Activated CD4-positive, CD25-positive, alpha-beta regulatory T cell treated with anti-CD3 and anti-CD28 coated beads, Interleukin-2, amount 50 U/mL, for 16 hours (primary cell): ENCODE results near the gene CNTNAP1.

Experiments used
- DNase-seq: peaks from one replicate; pipeline ENCODE4 v3.0.0-alpha.2; 2020; ENCODE audit warnings: low read depth, low spot score

The CNTNAP1 gene

DNA sequence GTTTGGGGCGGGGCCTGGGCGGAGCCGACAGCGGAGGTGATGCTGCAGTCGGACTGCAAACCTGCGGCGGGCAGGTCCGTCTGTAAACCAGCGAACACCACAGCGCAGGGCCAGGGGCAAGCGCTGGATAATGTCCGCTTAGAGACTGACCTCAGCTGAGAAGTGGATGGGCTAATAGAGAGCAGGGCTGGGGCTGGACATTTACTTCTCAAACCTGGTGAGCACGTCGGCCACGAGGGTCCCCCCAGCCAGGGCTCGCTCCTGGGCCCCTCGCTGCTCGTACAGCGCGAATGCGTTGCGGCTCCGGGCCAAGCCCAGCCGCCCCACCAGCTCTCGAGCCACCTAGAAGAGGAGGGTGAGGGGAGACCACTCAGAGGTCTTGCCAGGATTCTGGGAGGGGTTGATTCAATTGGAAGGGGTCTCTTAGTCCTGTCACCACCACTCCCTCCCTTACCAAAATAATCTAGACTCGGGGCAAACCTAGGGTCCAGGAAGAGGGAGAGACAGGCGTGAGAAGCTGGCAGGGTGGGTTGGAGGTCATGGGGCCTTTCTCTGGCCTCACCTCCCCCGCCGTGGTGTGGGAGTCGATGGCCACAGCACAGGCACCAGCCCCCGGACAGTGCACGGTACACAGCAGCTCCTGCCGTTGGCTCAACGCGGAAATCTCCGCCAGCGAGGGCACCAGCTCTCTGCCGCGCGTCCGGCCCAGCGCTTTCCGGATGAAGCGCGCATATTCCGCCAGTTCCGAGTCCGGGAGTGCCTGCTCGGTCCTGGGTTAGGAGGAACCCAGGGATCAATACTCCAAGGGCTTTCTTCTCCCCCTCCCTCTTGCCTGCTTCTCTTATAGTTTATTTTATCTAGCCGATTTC, 11.3 kb upstream of the CNTNAP1 start:
- no peak for DNase-seq

DNA sequence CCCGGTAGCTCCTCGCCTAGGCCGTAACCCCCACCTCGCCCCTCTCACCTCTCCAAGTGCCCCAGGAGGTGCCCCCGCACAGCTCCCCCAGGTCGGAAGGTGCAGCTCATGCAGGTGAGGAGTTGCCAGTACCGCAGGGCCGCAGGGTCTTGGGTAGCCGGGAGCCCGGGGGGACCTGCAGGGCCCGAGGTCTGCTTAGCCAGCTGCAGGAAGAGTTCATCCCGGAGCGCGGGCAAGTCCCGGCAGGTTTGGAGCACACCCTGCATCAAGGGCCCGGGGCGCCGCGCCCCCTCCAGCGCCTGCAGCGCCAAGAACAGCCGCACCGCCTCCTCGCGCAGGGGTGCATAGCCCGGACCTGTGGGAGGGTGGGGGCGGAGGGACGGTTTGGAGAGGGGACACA, 10.3 kb upstream of the CNTNAP1 start:
- DNase-seq: no peak

DNA sequence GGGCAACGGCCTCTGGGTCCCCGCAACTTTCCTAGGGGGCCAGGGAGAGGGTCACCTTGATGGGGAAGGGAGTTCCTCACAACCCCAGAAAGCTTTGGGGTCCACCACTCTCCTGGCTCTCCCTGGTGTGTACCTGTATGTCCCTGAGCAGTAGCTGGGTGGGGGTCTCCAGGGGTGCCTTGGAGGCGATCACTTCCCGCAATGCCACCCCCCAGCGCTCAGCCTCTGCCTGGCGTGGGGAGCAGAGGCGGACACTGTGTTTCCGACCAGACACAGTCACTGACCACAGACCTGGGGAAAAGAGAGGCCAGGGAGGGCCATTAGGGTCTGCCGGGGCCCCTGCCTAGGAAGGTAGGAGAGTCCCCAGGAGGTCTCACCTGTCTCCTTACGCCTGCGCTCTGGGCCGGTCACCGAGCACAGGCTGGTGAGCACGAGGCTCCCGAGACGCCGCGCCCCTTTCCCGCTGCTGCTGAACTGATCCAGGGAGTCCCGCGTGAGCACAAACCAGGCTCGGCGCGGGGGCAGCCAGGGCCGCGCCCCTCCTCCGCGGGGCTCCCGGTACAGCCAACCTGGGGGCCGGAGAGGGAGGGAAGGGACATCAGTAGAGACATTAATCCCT, 9.0 kb upstream of the CNTNAP1 start:
- no peak for DNase-seq

DNA sequence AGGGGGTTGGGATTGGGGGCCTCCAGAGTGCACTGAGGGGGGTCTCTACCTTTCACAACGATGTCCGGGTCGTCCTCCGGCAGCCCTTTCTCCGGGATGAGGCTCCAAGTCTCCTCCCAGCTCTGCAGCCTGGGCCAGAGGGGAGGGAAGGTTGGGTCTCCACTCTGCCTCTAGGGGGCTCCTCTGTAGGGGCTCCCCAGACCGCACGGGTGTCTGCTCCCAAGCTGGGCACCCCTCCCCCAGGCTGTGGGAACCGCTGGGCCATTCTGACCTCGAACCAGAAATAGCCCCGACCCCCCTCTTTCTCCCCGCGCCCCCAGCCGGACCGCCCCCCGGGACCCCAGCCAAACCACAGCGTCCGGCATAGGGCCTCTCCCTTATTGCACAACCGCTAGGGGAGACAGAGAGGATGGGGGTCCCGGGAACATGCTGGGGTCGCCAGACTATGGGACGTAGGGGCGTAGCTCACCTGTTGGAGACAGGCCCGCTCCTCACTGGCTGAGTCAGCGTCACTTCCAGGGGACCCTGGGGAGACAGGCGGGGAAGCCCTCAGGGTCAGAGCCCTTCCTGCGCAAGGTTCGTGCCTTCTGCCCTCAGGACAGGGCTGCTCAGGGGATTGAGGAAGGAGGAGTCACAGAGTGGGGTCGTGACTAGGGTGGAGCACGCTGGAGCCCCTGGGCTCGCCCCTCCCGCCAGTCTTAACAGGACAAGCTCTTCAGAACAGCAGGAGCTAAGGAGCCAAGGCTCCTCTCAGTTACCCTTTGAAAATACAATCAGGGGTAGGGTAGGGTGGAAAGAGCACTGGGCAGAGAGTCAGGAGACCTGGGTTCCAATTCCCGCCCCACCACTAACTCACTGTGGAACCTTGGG, 8.2 kb upstream of the CNTNAP1 start:
- DNase-seq: no peak

DNA sequence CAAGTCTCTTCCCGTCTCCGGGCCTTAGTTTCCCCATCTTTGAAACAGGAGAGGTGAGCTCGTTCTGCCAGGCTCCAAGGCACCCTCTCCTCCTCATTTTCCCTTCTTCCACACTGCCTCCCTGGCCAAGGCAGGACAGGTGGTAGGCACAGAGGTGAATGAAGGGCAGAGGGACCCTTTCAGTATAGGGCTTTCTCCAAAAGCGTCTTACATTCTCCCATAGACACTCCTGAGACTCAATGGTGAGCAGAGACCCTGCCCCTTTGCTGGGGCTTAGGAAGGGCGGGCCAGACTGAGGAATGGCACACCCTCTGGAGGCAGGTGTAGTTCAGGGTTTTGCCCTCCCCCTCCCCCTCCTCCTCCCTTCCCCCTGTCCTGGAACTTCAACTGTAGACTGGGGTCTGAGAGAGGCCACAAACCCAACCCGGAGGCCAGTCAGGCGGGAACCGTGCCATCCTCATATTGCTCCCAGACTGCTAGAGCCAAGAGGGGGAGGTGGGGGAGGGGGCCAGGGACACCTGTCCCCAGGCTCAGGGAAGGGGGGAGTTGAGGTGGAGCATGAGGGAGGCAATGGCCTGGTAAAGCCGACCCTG, 7.5 kb upstream of the CNTNAP1 start:
- no peak for DNase-seq

DNA sequence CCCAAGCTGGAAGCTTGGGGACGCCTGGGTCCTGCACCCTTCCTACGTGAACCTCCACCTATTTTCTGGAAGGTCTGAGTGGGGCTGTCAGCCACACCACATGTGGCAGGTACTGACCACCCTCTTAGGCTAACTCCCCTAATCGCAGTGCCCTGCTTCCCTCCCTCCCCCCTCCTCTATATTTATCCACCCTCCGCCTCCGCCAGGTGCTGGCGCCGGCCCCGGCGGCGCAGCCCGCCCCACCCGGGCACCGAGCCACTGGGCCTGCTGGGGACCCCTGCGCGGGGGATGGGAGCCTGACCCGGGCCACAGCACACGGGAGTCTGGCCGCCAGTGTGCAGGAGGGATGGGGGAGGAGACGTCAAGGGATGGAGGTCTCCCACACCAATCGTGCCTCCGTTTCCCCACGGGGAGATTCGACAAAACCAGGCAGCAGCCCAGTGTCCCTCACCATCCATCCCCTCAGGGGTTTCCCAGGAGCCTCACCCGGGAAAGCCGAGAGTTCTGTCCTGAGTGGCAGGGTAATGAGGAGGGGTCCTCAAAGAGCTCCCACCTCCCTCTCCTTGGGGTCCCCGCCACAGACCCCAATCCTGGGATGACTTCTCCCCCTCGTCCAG, 6.9 kb upstream of the CNTNAP1 start:
- no peak for DNase-seq

DNA sequence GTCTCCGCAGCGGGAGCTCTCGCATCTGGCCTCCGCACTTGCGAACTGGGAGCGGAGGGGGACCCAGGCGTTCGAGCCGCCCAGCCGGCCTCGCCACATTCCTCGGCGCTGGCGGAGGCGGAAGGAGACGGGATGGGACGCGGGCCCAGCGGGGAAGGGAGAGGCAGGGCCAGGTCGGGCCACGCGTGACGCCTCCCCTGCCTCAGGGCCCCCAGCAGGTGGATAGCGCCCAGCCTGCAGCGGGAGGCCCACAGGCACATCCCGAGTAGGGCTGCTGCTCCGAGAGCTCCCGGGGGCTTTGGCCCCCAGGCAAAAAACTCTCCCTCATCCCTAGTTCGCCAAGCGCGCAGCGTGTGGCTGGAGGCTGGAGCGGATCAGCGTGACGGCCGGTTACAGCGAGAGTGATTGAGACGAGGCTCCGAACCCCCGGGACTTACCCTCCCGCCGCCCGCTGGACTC, 6.3 kb upstream of the CNTNAP1 start:
- DNase-seq: no peak

DNA sequence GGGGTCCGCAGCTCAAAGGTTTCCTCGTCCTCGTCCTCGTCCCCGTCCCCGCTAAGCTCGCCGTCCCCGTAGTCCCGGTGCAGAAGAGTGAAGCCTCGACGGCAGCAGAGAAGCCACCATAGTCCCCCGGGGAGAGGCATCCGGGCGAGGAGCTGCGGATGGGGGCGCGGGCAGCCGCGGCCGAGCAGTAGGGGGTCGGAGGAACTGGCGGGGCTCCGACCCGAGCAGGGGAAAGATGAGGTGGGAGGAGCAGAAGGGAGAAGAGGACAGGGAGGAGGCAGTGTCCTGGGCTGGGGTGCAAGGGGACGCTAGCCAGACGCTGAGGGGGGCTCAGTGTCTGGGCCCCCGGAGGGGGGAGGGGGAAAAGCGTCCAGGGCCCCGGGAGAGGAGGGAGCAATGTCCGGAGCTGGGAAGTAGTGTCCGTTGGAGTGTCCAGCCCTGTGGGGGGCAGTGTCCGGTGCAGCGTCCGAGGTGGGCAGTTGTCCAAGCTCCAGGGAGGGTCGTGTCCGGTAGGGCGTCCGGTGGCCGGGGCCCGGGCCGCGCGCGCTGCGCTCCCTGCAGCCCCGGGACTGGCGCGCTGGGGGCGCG, 5.8 kb upstream of the CNTNAP1 start, which contains the start of gene PLEKHH3:
TSS of gene PLEKHH3 (minus strand) at position 571 of the 588 bp plus-strand sequence. CDS start at position 140, 431 bp downstream.
- no peak for DNase-seq

DNA sequence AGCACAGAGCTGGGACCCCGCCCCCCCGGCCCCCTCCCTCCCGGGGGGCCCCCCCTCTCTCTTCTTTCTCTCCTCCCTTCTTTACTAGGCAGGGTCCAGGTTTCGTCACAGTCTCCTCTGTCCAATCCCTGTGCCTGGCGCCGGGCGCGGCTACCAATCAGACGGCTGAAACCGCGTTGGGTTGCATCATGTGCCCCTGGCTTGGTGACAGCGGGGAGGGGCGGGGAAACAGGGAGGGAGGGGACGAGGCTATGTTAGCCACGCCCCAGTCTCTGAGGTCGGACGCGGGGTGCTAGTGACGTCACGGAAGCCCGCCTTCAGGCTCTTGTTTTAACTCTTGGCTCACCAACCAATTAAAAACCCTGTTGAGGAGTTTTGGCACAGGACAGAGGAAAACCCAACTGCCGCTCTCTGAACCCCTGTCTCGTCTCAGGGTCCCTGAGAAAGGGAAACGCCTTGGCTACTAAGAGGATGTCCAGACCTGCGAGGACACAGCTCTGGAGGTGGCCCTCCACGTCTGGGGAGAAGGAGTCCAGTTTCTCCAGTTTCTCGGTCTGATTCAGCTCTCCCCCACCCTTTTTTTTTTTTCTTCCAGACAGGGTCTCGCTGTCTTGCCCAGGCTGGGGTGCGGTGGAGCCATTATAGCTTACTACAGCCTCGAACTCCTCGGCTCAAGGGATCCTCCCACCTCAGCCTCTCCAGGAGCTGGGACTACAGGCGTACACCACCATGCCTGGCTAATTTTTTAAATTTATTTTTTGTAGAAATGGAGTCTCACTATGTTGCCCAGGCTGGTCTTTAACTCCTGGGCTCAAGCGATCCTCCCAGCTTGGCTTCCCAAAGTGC, 5.1 kb upstream of the CNTNAP1 start:
- peak; percentile 98 for DNase-seq

DNA sequence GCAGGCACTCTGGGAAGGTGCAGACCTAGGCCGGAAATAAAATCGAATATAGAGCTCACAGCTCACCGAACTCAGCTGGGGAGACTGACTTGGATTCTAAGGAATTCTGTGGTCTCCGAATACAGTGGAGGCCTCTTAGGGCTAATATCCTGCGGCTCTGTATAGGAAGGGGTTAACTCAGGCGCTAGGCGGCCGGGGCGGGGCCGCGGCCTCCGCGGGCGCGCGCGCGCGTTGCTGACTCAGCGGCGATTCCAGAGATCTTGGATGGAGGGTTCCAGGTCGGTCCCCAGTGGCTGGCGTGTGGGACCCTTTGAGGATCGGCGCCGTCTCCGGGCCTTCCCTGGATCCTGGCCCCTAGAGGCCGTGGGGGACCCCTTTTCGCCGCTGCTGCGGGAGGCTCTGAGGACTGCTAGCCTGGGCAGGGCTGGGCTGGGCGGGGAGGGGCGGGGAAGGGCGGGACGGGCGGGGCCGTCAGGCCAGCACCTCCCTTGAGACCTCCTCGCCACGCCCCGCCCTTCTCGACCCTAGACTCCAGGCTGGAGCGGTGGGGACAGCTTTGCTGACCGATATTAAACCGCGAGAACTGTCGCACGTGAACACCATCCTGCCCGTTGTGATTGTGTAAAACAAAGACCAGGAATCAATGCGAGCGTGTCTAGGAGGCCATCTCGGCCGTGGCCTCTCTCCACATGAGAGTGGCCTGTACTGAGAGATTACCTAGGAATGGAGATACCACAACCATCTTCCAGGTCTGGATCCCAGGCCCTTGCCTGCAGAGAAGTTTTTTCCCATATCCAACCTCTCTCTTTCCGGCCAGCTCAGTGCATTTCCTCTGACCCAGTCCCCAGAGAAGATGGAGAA, 4.2 kb upstream of the CNTNAP1 start:
- peak; percentile 54 for DNase-seq

DNA sequence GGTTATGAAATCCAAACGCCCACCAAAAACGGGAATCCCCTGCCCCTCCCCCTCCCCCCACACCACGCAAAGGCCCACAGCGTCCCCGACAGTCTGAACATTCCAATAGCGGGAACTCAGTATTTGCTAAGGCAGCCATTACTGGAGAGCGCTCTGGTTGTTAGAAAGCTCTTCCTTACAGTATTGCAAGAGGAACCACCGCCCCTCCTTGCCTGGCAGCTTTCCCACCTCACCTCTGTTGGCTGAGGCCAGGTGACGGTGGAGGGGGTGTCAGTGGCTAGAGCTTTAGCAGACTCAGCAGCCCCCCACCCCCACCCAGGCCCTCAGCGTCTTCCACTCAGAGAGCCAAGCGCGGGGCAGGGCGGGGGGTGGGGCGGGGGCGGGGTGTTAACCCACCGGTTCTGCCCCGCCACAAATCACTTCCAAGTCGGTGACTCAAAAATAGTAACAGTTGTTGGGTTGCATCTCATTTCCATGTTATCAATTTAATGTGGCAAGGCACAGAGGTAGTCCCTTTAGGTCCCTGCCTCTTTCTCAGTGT, 3.3 kb upstream of the CNTNAP1 start:
- DNase-seq: no peak

DNA sequence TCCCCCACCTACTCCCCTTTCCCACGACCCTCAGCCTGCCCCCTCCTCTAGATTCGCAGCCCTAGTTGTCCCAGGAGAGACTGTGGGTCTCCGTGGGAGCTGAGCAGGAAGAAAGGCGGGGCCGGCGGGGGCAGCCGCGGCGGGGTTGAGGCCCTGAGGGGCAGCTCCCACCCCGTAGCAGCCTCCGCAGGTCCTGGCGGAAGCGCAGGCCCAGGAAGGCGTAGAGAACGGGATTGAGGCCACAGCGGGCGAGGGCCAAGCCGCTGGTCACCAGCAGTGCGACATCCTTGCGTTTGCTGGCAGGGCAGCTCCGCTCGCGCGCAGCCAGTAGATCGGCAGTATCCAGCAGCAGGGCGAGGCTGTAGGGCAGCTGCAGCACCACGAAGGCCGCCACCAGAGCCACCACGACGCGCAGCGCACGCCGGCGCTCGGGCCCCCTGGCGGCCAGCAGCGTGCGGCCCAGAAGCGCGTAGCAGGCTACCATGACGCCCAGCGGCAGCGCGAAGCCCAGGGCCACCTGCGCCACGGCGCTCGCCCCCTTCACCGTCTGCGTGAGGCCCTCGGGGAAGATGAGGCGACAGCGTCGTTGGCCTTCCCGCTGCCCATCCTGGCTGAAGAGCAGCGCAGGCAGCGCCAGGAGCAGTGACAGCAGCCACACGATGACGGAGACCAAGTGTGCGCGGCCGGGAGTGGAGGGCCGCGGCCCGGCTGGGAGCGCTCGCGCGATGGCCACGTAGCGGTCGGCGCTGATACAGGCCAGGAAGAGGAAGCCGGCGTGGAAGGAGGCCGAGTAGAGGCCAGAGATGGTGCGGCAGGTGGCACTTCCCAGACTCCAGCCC, 2.6 kb upstream of the CNTNAP1 start:
- no peak for DNase-seq

DNA sequence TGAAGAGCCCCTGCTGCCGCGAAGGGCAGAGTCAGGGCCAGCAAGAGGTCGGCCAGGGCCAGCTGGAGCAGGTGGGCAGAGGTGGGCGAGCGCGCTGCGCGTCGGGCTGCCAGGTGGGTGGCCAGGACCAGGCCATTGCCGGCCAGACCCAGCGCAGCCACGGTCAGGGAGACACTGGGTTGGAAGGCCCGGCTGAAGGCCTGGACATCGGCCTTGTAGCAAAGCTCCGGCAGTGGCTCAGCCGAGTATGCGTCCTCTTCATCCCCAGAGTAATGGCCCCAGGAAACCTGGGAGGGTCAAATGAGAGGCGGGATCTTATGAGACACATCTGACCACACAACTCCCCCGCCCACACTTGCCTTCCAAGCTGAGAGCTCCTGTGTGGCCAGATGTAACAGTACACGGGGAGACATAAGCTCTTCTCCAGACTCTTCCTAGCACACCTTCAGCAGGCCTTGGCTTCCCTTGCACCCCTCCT, 2.0 kb upstream of the CNTNAP1 start:
- no peak for DNase-seq

DNA sequence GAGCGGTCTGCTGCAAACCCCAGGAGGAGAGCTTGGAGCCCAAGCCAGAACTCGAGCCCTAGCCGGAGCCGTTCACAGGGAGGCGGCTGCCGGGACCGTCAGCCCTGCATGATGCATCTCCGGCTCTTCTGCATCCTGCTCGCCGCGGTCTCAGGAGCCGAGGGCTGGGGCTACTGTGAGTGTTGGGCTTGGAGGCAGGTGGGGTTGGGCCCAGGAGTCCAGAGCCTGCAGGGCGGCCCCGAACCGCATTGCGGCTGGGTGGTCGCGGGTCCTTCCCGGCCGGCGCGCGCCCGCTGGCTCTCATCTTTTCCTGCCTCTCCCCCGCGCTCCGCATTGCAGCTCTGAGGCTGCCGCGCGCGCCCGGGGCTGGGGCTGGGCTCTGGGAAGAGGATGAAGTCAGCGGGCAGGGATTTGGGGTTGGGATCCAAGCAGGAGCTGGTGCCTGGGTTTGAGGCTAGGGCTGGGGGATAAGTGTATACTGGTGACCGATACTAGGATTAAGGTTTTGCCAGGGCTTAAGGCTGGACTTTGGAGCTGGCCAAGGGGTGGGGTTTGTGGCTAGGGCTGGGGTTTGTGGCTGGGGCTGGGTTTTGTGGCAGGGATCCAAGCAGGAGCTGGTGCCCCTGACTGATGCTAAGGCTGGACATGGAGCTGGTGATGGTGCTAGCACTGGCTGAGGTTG, 532 bp downstream of the CNTNAP1 start:
- DNase-seq: no peak

DNA sequence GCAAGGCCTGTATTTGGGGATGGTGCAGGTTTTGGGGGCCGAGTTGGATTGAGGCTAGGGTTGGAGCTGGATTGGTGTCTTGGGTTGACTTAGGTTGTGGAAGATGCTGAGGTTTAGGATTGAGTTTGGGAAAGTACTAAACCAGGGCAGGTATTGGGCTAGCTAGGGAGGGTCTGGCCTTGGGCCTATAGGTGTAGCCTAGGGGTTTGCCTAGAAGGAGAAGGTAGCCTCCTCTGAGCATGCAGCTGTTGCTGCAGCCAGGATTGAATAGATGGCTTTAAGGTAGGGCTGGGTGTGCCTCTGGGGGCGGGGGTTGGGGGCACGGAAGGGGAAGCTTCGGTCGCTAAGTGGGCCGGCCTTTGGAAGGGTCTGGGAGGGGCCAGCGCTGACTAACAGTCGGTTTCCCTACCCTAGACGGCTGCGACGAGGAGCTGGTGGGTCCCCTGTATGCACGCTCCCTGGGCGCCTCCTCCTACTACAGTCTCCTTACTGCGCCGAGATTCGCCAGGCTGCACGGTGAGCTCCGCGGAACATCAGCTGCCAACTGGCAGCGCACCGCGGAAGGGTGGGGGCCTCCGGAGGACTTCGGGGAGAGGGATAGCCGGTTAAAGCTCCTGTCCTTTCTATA, 1.2 kb downstream of the CNTNAP1 start:
- DNase-seq: no peak

DNA sequence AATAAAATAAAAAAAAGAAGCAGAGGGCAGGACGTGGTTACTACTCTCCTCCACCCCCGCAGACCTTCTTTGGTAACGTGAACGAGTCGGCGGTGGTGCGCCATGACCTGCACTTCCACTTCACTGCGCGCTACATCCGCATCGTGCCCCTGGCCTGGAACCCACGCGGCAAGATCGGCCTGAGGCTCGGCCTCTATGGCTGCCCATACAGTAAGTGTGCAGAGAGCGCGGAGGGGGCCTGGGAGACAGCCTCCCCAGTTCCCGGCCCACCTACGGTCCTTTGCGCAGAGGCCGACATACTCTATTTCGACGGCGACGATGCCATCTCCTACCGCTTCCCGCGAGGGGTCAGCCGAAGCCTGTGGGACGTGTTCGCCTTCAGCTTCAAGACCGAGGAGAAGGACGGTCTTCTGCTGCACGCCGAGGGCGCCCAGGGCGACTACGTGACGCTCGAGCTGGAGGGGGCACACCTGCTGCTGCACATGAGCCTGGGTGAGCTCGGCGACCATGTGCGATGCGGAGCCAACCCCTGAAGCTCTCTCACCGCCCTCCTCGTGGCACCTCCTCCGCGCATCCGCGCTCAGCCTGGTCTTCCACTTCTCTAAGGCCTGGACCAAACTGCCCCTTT, 2.7 kb downstream of the CNTNAP1 start:
- no peak for DNase-seq
